ENCODE data around the gene DNAJC18.
"Not testable (repeated sequence)": the region's sequence is repeated elsewhere in the genome, so short reads cannot be mapped to it uniquely, and the experiment has no call there.

The DNAJC18 gene

DNA sequence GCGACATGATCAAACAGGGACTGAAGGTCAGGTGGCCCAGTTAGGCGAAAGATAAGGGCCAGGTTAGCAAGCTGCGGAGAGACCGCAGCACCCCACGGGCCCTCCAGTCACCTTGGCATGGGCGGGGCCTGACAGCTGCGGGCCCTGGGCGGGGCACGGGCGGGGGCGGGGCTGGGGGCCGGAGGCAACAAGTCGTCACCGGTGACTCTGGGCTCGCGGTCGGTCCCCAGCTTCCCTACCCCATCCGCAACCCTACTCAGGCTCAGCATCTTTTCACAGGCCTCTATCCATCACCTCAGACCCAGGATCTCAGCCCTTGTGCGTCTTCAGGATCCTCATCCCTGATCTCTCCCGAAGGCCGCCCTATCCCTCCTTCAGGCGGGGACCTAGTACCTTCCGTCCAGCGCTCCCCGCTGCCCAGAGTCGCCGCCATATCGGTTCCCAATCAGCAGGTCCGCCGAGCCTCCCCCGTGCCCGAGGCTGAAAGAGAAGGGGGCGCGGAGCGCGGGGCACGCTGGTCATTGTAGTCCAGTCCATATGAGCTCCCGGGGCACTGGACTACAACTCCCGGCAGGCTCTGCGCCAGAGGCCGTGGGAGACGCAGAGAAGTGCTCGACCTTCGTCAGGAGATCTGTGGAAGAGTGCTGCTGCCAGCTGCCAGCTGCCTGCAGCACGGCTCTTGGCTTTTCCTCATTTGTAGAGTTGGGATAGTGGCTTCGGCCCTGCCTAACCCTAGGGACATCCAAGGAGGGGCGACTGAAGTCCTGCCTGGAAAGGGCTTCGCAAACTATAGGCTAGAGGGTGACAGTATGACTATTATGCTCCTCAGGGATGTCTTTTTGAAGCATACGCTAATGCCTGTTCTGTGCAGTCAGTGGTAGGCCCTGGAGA, at the start of gene DNAJC18:
TSS of gene DNAJC18 (minus strand) at position 513 of the 891 bp plus-strand sequence. CDS start at position 433, 80 bp downstream.
- no peak for FAIRE-seq

DNA sequence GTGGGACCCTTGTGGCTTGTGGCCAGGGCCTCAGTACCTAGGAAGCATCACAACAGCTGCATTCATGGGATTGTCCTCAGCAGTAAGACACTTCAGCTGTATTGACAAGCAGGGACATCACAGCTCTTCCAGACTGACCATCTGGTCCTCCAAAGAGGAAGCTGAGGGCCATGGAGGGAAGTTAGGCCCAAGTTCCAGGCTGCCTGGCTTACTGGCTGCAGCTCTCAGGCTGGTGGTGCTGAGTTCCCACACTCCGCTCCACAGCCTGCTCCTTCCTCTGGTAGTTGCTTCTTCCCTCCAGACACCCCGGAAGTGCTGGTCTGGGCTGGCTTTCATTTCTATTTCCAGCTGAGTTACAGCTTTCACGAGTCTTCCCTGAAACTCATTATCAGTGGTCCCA, 48.9 kb upstream of the DNAJC18 start:
- FAIRE-seq: no peak

DNA sequence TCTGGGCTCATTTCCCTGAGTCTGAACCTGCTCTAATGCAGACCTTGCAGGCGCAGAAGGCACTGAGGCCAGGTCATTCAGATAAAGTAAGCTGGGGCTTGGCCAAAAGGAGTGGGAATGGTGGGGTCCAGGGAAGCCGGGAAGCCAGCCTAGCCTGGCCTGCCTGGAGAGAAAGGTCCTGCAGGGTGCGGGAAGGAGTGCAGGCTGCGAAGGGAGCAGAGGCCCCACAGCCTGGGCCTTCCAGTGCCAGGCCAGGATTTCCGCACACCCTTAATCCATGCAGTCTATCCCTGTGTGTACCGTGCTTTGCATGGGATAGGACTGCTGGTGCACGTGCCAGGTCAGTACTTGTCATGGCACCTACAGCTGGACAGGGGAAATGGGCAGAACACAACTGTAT, 46.9 kb upstream of the DNAJC18 start:
- FAIRE-seq: no peak

DNA sequence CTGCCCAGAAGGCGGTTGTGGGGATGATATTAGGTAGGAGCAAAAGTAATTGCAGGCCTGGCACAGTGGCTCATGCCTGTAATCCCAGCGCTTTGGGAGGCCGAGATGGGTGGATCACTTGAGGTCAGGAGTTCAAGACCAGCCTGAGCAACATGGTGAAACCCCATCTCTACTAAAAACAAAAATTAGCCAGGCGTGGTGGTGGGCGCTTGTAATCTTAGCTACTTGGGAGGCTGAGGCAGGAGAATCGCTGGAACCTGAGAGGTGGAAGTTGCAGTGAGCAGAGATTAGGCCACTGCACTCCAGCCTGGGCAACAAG, 43.5 kb upstream of the DNAJC18 start:
- not testable (repeated sequence) for FAIRE-seq

DNA sequence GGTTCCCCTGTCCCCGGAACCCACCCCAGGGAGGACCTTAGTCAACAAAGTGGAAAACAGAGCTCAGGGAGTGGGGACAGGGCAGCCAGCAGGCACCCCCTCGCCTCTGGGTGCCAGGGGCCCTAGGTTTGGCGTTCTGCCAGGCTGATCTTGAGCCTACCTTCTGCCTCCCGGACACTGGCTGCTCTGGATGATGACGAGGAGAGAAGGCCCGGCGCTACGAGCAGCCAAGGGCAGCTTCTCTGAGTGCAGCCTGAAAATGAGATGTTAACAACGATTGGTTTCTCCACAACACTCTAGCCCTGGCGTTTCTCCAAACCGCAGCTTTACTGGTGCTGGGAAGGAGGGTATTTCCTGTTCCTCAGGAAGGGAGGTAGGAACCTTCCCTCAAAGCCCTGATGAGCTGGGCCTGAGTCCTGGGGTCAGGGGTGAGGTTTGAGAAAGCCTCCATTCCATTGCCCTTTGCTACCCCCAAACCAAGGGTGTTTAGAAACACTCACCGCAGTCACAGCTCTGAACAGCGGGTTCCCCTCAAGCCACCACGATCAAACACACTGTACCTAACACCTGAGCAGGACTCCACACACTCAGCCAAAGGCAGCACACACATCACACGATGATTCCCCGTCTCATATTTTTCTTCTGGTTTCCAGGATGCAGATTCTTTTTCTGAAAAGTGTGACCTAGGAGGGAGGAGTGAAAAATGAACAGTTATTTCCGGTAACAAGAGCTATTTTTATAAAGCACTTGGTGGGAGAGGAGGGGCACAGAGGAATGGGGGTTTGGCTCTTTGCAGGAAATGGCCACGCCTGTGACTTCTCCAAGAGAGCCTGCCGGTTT, 42.9 kb upstream of the DNAJC18 start, which contains the start of gene STING1:
TSS of gene STING1 (minus strand) at position 709 of the 840 bp plus-strand sequence. CDS start 1,054 bp downstream, outside the sequence.
- FAIRE-seq: no peak

DNA sequence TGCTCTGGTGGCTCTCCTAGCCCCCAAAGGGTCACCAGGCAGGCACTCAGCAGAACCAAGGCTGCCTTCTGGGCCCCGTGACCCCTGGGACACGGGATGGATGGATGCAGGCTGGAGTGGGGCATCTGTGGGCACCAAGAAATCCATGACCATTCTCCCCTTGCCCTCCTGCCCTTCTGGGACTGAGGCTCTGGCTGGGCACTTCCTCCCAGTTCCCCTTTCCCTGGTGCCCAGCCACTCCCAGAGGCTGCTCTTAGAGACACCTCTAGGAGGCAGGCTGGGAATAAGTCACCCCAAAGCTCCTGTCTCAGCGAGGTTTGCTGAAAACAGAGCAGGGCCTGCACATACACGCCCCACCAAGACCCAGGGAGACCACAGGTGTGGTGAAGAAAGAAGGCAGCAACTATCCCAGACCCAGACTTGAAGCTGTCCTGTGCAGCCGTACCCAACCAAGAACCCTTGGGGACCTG, 42.3 kb upstream of the DNAJC18 start:
- no peak for FAIRE-seq

DNA sequence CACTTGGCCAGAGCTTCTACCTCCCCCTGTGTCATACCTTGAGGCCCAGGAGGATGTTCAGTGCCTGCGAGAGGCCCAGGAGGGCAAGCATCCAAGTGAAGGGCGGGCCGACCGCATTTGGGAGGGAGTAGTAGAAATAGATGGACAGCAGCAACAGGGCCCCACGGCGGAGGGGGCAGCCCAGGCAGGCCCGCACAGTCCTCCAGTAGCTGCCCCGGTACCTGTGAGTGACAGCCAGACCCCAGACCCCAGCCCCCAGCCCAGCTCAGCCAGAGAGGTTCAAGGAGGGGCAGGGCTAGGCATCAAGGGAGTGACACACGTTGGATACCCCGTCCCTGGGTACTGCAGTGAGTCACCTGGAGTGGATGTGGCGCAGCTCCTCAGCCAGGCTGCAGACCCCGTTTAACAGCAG, 41.8 kb upstream of the DNAJC18 start:
- no peak for FAIRE-seq

DNA sequence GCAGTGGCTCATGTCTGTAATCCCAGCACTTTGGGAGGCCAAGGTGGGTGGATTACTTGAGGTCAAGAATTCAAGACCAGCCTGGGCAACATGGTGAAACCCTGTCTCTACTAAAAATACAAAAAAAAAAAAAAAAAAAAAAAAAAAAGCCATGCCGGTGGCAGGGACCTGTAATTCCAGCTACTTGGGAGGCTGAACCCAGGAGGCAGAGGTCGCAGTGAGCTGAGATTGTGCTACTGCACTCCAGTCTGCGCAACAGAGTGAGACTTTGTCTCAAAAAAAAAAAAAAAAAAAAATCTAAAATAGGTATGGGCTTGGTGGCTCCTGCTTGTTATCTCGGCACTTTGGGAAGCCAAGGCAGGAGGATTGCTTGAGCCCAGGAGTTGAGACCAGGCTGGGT, 40.4 kb upstream of the DNAJC18 start:
- not testable (repeated sequence) for FAIRE-seq

DNA sequence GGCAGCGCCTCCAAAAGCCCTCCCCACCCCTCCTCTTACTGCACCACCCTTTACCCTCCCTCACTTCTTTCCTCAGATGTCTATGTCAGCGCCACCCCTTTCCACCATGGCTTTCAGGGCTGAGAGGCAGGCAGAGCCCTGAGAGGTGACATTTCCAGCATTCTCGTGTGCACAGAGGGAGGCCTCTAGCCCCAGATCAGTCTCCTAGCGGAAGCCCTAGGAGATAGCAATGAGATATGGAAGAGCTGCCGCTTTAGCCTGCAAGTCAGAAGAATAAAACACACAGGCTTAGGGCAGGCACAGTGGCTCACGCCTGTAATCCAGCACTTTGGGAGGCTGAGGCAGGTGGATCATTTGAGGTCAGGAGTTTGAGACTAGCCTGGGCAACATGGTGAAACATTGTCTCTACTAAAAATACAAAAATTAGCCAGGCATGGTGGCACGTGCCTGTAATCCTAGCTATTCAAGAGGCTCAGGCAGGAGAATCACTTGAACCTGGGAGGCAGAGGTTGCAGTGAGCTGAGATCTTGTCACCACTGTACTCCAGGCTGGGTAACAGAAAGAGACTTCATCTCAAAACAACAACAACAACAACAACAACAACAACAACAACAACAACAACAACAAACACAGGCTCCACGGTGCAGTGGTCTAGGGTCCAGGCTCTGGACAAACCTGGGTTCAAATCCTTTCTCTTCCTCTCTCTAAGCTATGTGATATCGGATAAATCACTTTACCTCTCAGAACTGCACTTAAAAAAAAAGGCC, 39.5 kb upstream of the DNAJC18 start:
- not testable (repeated sequence) for FAIRE-seq

DNA sequence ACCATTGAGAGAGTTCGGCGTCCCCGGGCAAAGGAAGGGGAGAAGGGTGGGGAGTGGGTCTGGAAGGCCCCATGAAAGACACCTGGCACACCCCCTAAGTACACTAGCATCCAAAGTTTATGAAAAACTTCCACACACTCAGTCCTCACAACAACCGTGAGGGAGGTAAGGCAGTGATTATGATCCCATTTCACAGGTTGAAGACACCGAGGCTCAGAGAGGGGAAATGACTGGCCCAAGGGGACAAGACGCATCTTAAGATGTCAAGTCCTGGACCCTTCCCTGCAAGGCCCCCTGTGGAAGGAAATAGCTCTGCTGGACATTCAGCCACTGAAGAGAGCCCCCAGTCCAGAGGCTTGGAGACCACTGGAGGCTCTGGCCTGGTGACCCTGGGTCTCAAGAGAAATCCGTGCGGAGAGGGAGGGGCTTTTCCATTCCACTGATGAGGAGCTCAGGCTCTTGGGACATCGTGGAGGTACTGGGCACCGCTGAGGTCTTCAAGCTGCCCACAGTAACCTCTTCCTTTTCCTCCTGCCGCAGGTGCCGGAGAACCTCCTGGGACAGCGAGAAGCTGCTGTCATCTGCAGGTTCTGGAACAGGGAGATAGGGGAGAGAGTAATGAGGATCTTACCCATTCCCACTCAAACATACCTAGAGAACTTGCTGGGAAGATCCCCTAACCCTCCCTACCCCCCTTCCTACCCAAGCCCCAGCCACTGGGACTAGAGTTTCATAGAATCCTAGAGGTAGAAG, 36.7 kb upstream of the DNAJC18 start:
- no peak for FAIRE-seq

DNA sequence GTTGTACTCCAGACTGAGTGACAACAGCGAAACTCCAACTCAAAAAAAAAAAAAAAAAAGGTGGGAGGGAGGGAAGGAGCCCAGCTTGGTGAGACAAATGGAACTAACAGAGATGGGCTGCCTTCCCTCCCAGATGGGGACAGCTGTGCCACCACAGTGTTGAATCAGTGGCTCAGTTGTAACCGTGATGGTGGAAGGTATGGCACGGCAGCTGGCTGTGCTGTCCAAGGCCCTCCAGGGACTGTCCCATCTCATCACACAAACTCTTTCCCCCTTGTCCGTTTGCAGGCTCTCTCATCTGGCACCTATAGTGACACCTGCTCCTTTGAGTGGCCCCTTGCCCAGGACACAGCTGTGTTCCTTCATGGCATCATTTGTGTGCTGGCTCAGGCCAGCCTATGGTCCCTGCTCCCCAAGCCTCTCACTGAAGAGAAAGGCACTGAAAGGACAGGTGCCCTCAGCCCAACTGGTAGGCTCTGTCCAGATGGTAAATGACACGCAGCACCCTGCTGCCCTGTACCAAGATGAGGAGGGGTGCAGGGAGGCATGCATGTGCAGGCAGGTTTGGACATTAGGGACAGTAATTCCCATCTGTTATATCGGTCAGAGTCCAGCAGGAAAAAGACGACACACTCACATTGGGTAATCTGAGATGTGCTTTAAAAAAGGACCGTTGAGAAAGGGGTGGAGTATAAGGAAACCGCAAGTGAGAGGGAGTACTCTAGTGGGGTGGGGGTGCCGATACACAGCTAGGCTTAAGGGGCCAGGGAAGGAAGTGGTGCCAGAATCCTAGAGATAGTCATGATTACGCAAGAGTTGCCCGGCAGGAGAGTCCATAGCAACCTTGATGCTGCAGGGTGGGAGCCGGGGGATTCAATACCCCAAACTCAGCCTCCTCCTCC, 35.8 kb upstream of the DNAJC18 start:
- FAIRE-seq: no peak

DNA sequence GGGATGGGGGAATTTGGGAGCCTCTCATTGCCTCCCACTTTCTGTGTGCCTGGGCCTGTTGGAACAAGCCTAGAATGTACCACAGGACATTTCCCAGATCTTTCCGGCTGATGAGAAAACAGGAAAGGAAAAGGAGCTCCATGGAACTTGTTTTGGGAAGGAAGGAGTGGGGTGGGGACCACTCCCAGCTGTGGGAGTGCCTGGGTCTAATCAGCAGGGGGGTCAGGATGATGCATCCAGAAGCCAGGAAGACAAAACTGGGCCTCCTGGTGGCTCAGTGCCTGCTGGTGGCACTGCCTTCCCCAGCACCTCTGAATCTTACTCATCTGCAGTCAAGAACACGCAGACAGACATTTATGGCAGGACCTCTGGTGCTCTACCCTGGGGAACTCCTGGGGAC, 34.2 kb upstream of the DNAJC18 start:
- no peak for FAIRE-seq

DNA sequence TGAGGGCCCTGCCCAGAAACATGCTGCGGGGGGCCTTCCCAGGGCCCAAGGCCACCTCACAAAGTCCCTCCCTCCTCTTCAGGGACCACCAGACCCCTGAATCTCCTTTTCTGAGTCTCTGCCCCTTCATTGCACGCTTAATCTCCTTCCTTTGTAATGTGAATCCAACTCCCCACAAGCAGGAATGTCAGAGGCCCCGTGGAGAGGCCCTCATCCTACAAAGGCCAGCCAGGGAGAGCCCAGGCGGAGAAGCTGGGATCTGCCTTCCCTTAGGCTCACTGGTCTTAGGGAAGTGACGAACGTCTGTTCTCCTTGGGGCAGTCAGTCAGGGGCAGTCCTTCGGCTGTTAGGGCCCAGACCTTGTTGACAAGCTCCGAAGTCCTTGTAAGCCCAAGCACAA, 33.8 kb upstream of the DNAJC18 start:
- no peak for FAIRE-seq

DNA sequence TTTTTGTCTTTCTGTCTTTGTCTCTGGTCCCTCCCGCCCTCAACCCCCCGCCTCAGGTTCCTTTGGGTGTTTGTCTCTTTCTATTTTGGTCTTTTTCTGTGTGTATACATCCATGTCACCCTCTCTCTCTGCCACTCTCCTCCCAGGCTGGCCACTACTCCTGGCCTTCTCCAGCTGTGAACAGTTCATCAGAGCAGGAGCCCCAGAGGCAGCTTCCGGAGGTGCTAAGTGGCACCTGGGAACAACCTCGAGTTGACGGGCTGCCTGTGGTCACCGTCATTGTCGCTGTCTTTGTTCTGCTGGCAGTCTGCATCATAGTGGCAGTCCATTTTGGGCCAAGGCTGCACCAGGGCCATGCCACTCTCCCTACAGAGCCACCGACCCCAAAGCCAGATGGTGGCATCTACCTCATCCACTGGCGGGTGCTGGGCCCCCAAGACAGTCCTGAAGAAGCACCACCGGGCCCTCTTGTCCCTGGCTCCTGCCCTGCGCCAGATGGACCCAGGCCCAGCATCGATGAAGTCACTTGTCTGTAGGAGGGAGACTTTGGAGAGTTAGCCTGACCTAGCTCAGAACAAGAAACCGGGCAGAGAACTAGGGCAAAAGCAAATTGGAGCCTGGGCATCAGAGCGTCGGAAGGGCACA, 33.2 kb upstream of the DNAJC18 start:
- no peak for FAIRE-seq

DNA sequence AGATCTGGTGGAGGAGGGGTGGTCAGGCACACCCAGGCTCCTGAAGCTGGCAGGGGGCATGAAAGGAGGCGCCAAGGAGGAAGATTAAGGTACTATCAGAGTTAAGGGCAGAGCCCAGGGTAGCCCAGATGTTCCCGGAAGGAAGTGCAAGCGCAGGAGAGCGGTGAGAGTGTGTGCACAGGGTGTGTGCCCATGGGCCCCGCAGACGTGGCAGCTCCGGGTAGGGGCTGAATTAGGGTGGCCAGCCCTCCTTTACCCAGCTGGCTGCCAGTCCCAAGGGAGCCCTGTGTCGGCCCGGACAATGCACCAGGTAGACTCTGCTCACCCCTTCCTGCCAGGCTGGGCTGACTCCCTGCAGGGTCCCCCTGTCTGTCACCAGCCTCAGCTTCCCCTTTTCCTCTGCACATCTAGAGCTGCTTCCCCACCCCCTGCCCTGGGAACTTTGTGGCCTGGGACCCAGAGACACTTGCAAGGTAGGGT, 31.5 kb upstream of the DNAJC18 start, which contains the start of gene SMIM33:
TSS of gene SMIM33 (plus strand) at position 184 of the 480 bp plus-strand sequence. CDS start at position 302, 118 bp downstream.
- FAIRE-seq: no peak

DNA sequence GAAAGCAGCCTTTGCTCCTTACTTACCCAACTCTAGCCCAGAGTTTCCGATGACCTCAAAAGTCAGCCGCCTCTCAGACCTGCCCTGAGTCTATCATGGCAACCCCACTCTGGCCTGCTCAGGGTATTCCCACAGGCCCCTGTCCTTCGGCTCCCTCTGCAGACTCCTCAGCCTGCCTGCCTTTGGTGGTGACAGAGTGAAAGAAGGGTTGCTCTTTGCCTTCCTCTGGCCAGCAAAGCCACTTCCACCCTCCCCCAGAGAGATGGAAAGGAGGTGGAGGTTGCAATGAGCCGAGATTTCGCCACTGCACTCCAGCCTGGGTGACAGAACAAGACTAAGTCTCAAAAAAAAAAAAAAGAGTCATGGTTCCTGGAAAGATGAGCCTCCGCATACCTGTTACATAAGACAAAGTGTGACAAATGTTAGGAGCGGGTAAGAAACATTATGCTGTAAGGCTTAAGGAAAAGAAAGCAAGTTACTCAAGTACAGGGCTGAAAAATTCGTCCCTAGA, 29.2 kb upstream of the DNAJC18 start:
- FAIRE-seq: no peak

DNA sequence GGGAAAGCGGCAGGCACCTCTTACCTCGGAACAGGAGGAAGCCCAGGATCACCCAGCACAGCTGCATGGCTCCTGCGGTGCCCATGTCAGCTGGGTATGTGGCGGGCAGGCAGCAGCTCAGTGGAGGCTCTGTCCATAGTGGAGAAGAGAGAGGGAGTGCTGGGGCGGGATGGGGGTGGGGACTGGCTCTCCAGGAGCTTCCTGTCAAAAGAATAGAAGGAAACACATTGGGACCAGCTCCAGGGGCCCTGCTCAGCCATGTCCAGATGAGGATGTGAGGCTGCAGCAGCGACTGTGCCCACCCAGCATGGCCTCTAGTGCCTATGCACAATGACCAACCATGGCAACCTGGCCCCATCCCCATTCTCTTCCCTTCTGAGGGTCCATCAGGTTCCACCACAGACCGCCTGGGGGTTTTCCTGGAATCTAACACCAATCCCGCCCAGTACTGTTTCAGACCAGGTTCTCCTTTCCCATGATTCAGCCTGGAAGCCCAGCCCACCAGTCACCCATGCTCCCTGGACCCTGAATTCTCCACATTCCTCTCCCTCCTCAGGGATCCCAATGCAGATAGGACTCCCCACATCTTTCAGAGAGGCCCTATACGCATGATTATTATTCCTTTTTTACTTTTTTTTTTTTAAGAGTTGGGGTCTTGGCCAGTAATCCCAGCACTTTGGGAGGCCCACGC, 23.4 kb upstream of the DNAJC18 start, which contains the start of gene ECSCR:
TSS of gene ECSCR (minus strand) at position 158 of the 691 bp plus-strand sequence. CDS start at position 85, 73 bp downstream.
- FAIRE-seq: no peak

DNA sequence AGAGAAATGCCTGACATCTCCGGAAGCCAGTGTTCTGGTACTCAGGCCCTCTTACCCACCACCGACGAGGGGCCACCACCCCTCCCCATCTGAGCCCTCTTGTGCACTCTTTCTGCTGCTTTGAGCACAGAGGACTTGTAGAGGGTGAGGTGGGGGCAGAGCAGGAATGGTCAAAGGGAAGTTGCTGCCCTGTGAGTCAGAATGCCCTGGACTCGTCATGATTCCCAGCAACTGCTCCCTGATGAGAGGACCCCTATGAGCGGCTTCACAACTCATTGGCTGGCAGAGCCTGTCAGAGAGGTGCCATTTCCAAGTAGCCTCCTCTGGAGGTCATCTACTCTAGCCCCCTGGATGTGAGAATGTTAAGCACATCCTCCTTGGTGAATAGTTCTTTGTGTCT, 22.4 kb upstream of the DNAJC18 start:
- no peak for FAIRE-seq

DNA sequence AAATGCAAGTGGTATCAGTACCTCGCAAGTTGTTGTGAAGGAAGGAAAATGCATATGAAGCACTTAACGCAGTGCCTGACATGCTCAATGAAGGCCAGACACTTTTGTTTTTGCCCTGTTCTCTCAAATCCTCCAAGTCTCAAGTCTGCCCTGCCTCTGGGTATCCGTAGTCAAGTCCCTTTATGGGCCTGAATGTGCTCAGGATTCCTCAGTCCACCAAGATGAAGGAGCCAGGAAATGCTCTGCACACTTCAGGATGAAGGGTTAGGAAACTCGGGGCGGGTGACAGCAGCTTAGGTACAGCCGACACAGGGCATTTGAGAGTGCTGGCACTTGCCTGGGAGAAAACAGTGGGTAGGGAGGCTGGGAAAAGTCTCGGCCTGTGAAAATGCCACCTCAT, 21.9 kb upstream of the DNAJC18 start:
- no peak for FAIRE-seq
